Panc1 (cell line): ENCODE results near the gene FABP2. TPM values are rescaled to one million over a fixed set of nuclear protein-coding genes. Genes with fewer than 3 reads are reported as not detected.

Experiments used
- ATAC-seq: fragments of 200-7000 bp; cut with Tn5 transposase; 2 replicates; pipeline ENCODE4 v1.9.1; 2020; ENCODE audit warnings: mild to moderate bottlenecking, moderate library complexity
- BruUV-seq: library from RNA; stranded (reverse); fragments of 400-500 nt; replicated peaks from 2 replicates; lab custom pipeline; 2021; lab: Mats Ljungman, UMichigan
- CTCF ChIA-PET: fragments of 300-600 bp; sonication (Branson Sonifier 250); formaldehyde crosslinking; loops from one replicate; lab custom pipeline; 2022; ENCODE audit warnings: antibody characterized with exemption; lab: Charles Lee
- POLR2A ChIA-PET: fragments of 300-600 bp; sonication (Branson Sonifier 250); formaldehyde crosslinking; loops from one replicate; lab custom pipeline; 2022; ENCODE audit warnings: antibody characterized with exemption; lab: Charles Lee
- DNase-seq: peaks from one replicate; pipeline ENCODE4 v3.0.0-alpha.2; 2010; ENCODE audit warnings: low read depth, low spot score
- H3K27ac ChIP-seq: 2 replicates; pipeline ENCODE4 v1.5.1; 2011; ENCODE audit warnings: mild to moderate bottlenecking, low read length, inconsistent platforms
- H3K27me3 ChIP-seq: fragments of 200-500 bp; sonication (Bioruptor generic); 2 replicates; pipeline ENCODE4 v1.6.0; 2014; ENCODE audit warnings: low read length, inconsistent platforms; ENCODE audit not compliant: control insufficient read depth, insufficient read depth
- H3K36me3 ChIP-seq: fragments of 200-500 bp; sonication (Bioruptor generic); 2 replicates; pipeline ENCODE4 v1.5.1; 2014; ENCODE audit warnings: inconsistent platforms, mild to moderate bottlenecking, low read length, moderate library complexity; ENCODE audit not compliant: control insufficient read depth, insufficient read depth
- H3K4me1 ChIP-seq: 2 replicates; pipeline ENCODE4 v1.5.1; 2011; ENCODE audit warnings: inconsistent platforms, mild to moderate bottlenecking, low read length, moderate library complexity; ENCODE audit not compliant: control insufficient read depth, insufficient read depth
- H3K4me3 ChIP-seq, 2 experiments: 2 replicates each; pipeline ENCODE4 v1.5.1; 2011 to 2012; ENCODE audit warnings: low read depth in 2 of 2, low read length in 2 of 2, mild to moderate bottlenecking in 2 of 2, inconsistent platforms in 1 of 2, moderate library complexity in 1 of 2
- H3K9me3 ChIP-seq: fragments of 200-500 bp; sonication (Bioruptor generic); 2 replicates; pipeline ENCODE4 v1.5.1; 2014; ENCODE audit warnings: low read depth, mild to moderate bottlenecking, inconsistent platforms, low read length, moderate library complexity; ENCODE audit not compliant: control insufficient read depth, insufficient read depth
- CTCF ChIP-seq: fragments of 450-650 bp; IDR thresholded peaks from 2 replicates; pipeline ENCODE4 v1.5.1; 2017; ENCODE audit warnings: mild to moderate bottlenecking
- POLR2AphosphoS5 ChIP-seq: IDR thresholded peaks from 2 replicates; pipeline ENCODE4 v1.6.1; 2012; ENCODE audit warnings: mild to moderate bottlenecking, low read depth, low read length, moderate library complexity
- SIN3A ChIP-seq: IDR thresholded peaks from 2 replicates; pipeline ENCODE4 v1.6.1; 2012; ENCODE audit warnings: low read depth, mild to moderate bottlenecking, low read length, moderate library complexity, borderline replicate concordance; ENCODE audit not compliant: insufficient read depth
- TCF7L2 ChIP-seq: IDR thresholded peaks from 2 replicates; pipeline ENCODE4 v1.6.1; 2011; ENCODE audit warnings: mild to moderate bottlenecking, low read depth, low read length, inconsistent platforms
- in situ Hi-C: cut with HindIII; loops from 2 replicates; pipeline ENCODE4 v1.10.0; 2016; ENCODE audit warnings: low sequenced_read_pairs, low pct_unique_long_range_greater_than_20kb
- intact Hi-C: fragments of 100-400 bp; cut with micrococcal nuclease; formaldehyde crosslinking; loops from one replicate; pipeline ENCODE4 v1.10.0; 2022; ENCODE audit not compliant: unreplicated experiment
- total RNA-seq: library from RNA; stranded (reverse); gene quantifications from one replicate; pipeline ENCODE4 v1.2.1, GENCODE V29; 2021; ENCODE audit not compliant: unreplicated experiment
- TF ChIP-seq, protein P1 (sequence below), 2 experiments: IDR thresholded peaks; 2 replicates each; pipeline ENCODE4 v1.6.1; 2011 to 2012; ENCODE audit warnings: low read depth in 2 of 2, control low read depth in 1 of 2, low read length in 1 of 2, mild to moderate bottlenecking in 1 of 2, moderate library complexity in 1 of 2; ENCODE audit not compliant: insufficient read depth in 1 of 2

FABP2 gene
- total RNA-seq, 1 experiment from 2014 or later: not detected

- H3K36me3 ChIP-seq: peaks cover 2% of the 10 kb centered on the region; the same call in 1 of the 2 replicates
- H3K4me1 ChIP-seq: peaks cover 10% of the 10 kb centered on the region
- no peak overlapping the region for H3K4me3 ChIP-seq
- no peak for ATAC-seq
- CTCF ChIA-PET: no interaction called here
- intact Hi-C loops: no loop called here
- TF ChIP-seq, protein P1, sequence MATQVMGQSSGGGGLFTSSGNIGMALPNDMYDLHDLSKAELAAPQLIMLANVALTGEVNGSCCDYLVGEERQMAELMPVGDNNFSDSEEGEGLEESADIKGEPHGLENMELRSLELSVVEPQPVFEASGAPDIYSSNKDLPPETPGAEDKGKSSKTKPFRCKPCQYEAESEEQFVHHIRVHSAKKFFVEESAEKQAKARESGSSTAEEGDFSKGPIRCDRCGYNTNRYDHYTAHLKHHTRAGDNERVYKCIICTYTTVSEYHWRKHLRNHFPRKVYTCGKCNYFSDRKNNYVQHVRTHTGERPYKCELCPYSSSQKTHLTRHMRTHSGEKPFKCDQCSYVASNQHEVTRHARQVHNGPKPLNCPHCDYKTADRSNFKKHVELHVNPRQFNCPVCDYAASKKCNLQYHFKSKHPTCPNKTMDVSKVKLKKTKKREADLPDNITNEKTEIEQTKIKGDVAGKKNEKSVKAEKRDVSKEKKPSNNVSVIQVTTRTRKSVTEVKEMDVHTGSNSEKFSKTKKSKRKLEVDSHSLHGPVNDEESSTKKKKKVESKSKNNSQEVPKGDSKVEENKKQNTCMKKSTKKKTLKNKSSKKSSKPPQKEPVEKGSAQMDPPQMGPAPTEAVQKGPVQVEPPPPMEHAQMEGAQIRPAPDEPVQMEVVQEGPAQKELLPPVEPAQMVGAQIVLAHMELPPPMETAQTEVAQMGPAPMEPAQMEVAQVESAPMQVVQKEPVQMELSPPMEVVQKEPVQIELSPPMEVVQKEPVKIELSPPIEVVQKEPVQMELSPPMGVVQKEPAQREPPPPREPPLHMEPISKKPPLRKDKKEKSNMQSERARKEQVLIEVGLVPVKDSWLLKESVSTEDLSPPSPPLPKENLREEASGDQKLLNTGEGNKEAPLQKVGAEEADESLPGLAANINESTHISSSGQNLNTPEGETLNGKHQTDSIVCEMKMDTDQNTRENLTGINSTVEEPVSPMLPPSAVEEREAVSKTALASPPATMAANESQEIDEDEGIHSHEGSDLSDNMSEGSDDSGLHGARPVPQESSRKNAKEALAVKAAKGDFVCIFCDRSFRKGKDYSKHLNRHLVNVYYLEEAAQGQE (IDR thresholded peaks at IDR 0.05; ENCODE audit: insufficient read depth in 1 of 2, low read depth in 2 of 2, low read length in 1 of 2): no peak
- no peak for TF ChIP-seq TCF7L2
- no peak for TF ChIP-seq CTCF
- no peak for TF ChIP-seq SIN3A
- TF ChIP-seq POLR2AphosphoS5: no peak
- in situ Hi-C loops: no loop called here
- no peak overlapping the region for H3K27ac ChIP-seq
- H3K9me3 ChIP-seq: no peaks in the 10 kb centered on the region
- no peaks in the 10 kb centered on the region for H3K27me3 ChIP-seq
- POLR2A ChIA-PET: no interaction called here
- no peak for DNase-seq
- TSS peak; percentile 87 for BruUV-seq
These were observed 24.1 kb downstream of the FABP2 start for GRCh38 chr4:119297795-119298194.

DNA sequence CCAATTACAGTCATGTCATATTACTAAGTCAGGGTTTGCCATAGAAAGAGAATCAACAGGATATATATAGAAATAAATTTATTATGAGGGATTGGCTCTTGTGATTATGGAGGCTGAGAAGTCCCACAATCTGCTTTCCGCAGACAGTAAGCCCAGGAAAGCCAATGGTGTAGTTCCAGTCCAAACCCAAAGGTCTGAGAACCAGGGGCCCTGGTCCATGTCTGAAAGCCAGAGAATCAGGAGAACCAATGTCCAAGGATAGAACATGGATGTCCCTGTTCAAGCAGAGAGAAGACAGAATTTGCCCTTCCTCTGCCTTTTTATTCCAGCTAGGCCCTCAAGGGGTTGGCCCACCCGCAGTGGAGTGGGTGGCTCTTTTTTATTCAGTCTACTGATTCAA lies 25.6 kb downstream of the FABP2 start:
- Histone ChIP-seq H3K36me3 (peaks cover 2% of the 10 kb centered on the region; the same call in 1 of the 2 replicates), H3K4me1 (peaks cover 10% of the 10 kb centered on the region), H3K9me3 (no peaks in the 10 kb centered on the region), H3K27ac (no peak overlapping the region), H3K4me3 (no peak overlapping the region), H3K27me3 (no peaks in the 10 kb centered on the region)
- CTCF ChIA-PET: no interaction called here
- no peak for DNase-seq
- POLR2A ChIA-PET: no interaction called here
- intact Hi-C loops: no loop called here
- in situ Hi-C loops: no loop called here
- no TSS peak for BruUV-seq
- TF ChIP-seq, protein P1 (IDR thresholded peaks at IDR 0.05; ENCODE audit: insufficient read depth in 1 of 2, low read depth in 2 of 2, low read length in 1 of 2): no peak
- TF ChIP-seq CTCF (no peak), TCF7L2 (no peak), POLR2AphosphoS5 (no peak), SIN3A (no peak)
- no peak for ATAC-seq
